HEK293T (cell line): Measurements from ENCODE around the gene GAREM1.

Experiments
- BHLHE40 ChIP-seq: fragments of 450-650 bp; IDR thresholded peaks from 2 replicates; pipeline ENCODE4 v1.6.1; 2016; ENCODE audit warnings: mild to moderate bottlenecking, moderate library complexity, borderline replicate concordance
- ELF4 ChIP-seq: fragments of 450-650 bp; IDR thresholded peaks from 2 replicates; pipeline ENCODE4 v1.6.1; 2017; ENCODE audit warnings: antibody characterized with exemption
- FOXK2 ChIP-seq: fragments of 450-650 bp; IDR thresholded peaks from 2 replicates; pipeline ENCODE4 v1.6.1; 2016; ENCODE audit warnings: mild to moderate bottlenecking
- L3MBTL2 ChIP-seq: fragments of 450-650 bp; conservative IDR thresholded peaks from 2 replicates; pipeline ENCODE4 v1.6.1; 2016; ENCODE audit warnings: mild to moderate bottlenecking
- LEF1 ChIP-seq: fragments of 450-650 bp; IDR thresholded peaks from 2 replicates; pipeline ENCODE4 v1.6.1; 2017; ENCODE audit warnings: mild to moderate bottlenecking, borderline replicate concordance
- SP1 ChIP-seq: fragments of 450-650 bp; IDR thresholded peaks from 2 replicates; pipeline ENCODE4 v1.6.1; 2017
- ZNF384 ChIP-seq: fragments of 450-650 bp; IDR thresholded peaks from 2 replicates; pipeline ENCODE4 v1.6.1; 2016

- no peak for TF ChIP-seq LEF1
- no peak for TF ChIP-seq L3MBTL2
- TF ChIP-seq SP1, result no peak
- TF ChIP-seq FOXK2, result no peak
- no peak for TF ChIP-seq BHLHE40
- no peak for TF ChIP-seq ZNF384
- TF ChIP-seq ELF4, result no peak
Observed at GRCh38 chr18:32237049-32237448, 233.6 kb downstream of the GAREM1 start.
